Left lung (tissue), 10 donors: ENCODE results near the gene NDUFAF8. TPM values are rescaled to one million over a fixed set of nuclear protein-coding genes. Genes with fewer than 3 reads are reported as not detected.

Experiments used
- ATAC-seq: fragments of 200-7000 bp; cut with Tn5 transposase; one replicate; pipeline ENCODE4 v1.9.1; 2020; ENCODE audit warnings: moderate library complexity
- DNase-seq, 4 donors: peaks; one replicate each; pipeline ENCODE4 v3.0.0-alpha.2; 2013 to 2020
- H3K27ac ChIP-seq, 2 donors: fragments of 200-600 bp; sonication (generic) in 1 of 2; one replicate each; pipeline versions ENCODE4 v1.5.0 to v1.8.0; 2020 to 2021
- H3K27me3 ChIP-seq, 2 donors: fragments of 200-600 bp; sonication (generic) in 1 of 2; one replicate each; pipeline versions ENCODE4 v1.5.0 to v1.8.0; 2020 to 2021
- H3K36me3 ChIP-seq, 2 donors: fragments of 200-600 bp; sonication (generic) in 1 of 2; one replicate each; pipeline versions ENCODE4 v1.5.0 to v1.8.0; 2020 to 2021
- H3K4me1 ChIP-seq, 2 donors: fragments of 200-600 bp; one replicate each; pipeline ENCODE4 v1.8.0; 2021
- H3K4me3 ChIP-seq, 2 donors: fragments of 200-600 bp; sonication (generic) in 1 of 2; one replicate each; pipeline versions ENCODE4 v1.5.0 to v1.8.0; 2020 to 2021; ENCODE audit warnings: mild to moderate bottlenecking in 1 of 2
- H3K9me3 ChIP-seq, 2 donors: fragments of 200-600 bp; sonication (generic) in 1 of 2; one replicate each; pipeline versions ENCODE4 v1.5.0 to v1.8.0; 2020 to 2021
- intact Hi-C, 2 donors: fragments of 100-400 bp; cut with DNase I; formaldehyde crosslinking; loops; one replicate each; pipeline versions ENCODE4 v1.11.2 to v1.14.2; 2022
- polyA plus RNA-seq, 6 donors: library from polyadenylated mRNA; unstranded; fragments of 120-200 nt; gene quantifications; one replicate each; pipeline ENCODE4 v1.2.1, GENCODE V29; 2013; ENCODE audit not compliant: insufficient read length in 6 of 6
- total RNA-seq, 2 donors: library from RNA; stranded (reverse); fragmentation: NEBNext Ultra II Directional; extraction: Animal tissue kit (Norgen Biotek cat#: 25700); gene quantifications; one replicate each; pipeline ENCODE4 v1.2.1, GENCODE V29; 2021
- TF ChIP-seq, protein P1 (sequence below), 2 donors: fragments of 200-600 bp; sonication (generic) in 1 of 2; IDR thresholded peaks; one replicate each; pipeline versions ENCODE4 v1.5.0 to v1.8.0; 2021; ENCODE audit warnings: antibody characterized with exemption in 2 of 2
- donor health status: DM: no; HTN: yes; CAD: no.
- donor health status: DM: no; HTN: no; CAD: no.

NDUFAF8 gene
- total and polyA plus RNA-seq, 8 donors = 27.5 to 48.0 (median 39.1) TPM

DNA sequence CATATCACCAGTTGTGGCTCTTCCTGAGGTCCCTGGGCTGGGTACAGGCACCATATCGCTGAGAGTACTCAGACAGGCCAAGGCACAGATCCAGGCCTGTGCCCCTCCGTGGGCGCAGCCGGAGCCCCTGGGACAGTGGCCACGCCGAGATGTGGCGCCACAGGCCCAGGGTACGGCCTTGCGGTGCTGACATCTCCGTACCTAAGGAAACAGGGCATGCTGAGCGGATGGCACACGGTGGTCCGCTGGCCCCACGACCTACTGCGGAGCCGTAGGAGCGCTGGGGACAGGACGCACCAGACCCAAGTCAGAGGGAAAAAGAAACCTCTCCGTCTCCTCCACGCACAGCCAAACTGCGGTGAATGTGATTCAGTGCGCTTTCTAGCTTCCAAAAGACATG lies 26.5 kb downstream of the NDUFAF8 start:
- Histone ChIP-seq H3K4me3 (no peak overlapping the region), H3K9me3 (no peaks in the 10 kb centered on the region), H3K36me3 (peaks cover 0 to 95% of the 10 kb centered on the region in 2 donors), H3K4me1 (peaks cover 0 to 15% of the 10 kb centered on the region in 2 donors), H3K27me3 (no peaks in the 10 kb centered on the region), H3K27ac (no peak overlapping the region)
- DNase-seq = peak in 1 of 4 donors; percentile 49
- no peak for ATAC-seq
- intact Hi-C loops = loop anchor here in 1 of 2 donors (10.0 kb wide), 1 partner anchor 219 kb away; no protein-coding TSS in a partner anchor
- TF ChIP-seq, protein P1, sequence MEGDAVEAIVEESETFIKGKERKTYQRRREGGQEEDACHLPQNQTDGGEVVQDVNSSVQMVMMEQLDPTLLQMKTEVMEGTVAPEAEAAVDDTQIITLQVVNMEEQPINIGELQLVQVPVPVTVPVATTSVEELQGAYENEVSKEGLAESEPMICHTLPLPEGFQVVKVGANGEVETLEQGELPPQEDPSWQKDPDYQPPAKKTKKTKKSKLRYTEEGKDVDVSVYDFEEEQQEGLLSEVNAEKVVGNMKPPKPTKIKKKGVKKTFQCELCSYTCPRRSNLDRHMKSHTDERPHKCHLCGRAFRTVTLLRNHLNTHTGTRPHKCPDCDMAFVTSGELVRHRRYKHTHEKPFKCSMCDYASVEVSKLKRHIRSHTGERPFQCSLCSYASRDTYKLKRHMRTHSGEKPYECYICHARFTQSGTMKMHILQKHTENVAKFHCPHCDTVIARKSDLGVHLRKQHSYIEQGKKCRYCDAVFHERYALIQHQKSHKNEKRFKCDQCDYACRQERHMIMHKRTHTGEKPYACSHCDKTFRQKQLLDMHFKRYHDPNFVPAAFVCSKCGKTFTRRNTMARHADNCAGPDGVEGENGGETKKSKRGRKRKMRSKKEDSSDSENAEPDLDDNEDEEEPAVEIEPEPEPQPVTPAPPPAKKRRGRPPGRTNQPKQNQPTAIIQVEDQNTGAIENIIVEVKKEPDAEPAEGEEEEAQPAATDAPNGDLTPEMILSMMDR (IDR thresholded peaks at IDR 0.05) = no peak

DNA sequence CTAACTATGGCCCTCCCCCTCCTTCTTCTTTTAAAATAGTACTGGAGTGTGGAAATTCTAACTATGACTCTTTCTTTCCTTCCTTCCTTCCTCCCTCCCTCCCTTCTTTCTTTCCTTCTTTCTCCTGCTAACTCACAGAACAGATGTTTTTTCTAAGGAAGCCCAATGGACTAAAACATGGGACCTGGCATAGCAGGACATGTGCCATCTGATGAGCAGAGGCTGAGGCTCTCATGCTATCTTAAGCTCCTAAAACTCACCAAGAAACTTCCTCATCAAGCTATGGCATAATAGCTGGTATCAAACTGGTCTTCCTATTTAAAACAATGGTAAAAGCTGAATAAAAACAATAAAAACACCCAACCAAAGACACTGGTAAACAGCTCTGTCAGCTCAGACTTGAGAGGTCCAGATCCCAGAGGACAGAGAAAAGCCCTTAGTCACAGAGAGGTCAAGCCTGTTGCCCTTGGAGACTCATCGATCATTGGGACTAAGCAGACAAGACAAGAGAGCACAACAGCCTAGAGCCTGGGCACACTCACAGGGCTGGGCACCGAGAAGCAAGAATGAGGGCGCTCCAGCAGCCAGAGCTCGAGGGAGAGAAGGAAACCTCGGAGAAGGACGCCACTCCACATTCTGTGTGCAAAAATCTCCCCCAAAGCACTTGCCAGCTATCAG lies 28.4 kb downstream of the NDUFAF8 start:
- intact Hi-C loops = loop anchor here in 1 of 2 donors (10.0 kb wide), 1 partner anchor 217 kb away; no protein-coding TSS in a partner anchor
- Histone ChIP-seq H3K4me1 (peaks cover 0 to 24% of the 10 kb centered on the region in 2 donors), H3K27me3 (no peaks in the 10 kb centered on the region), H3K4me3 (no peak overlapping the region), H3K9me3 (no peaks in the 10 kb centered on the region), H3K36me3 (peaks cover 0 to 95% of the 10 kb centered on the region in 2 donors), H3K27ac (peak overlapping the region in 1 of 2 donors; percentile 21)
- ATAC-seq (no peak), DNase-seq (no peak)
- TF ChIP-seq, protein P1 (IDR thresholded peaks at IDR 0.05) = no peak

DNA sequence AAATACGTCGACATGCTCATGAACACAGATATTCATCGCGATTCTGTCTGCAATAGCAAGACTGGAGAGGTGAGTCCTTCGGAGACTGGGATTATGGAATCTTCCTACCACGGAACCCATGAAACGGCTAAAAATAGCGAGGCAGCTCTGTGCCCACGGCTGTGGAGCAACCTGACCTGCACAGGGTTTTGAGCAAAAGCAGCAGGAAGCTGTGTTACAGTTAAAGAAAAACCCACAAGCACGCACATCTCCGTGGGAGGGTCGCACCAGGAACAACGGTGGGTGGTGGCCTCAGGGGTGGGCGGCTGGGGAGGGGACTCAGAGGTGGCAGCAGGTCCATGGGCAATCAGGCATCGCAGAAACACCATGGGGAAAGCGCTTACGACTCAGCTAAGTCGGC lies 31.2 kb downstream of the NDUFAF8 start:
- no peaks in the 10 kb centered on the region for H3K27me3 ChIP-seq

DNA sequence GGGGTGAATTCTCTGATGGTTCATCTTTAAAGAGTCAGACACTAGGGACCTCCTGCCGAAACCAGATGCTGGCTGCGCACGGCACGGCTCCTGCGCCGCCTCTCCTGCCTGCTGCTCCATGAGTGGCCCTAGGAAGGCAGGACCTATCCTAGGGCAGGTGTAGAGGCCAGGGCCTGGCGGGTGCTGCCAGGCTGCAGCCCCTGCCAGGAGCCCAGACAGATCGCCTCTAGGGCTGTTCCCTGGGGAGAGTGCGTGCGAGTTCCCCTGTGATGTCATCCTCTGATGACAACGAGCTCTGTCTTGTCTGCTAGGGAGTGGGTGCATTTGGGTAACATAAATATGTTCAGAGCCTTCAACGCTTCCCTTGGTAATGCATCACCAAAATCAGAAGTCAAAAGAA lies 32.1 kb downstream of the NDUFAF8 start:
- H3K36me3 ChIP-seq = peaks cover 0 to 94% of the 10 kb centered on the region in 2 donors
- H3K27ac ChIP-seq = no peak overlapping the region
- H3K4me1 ChIP-seq = peaks cover 0 to 39% of the 10 kb centered on the region in 2 donors
- TF ChIP-seq, protein P1 (IDR thresholded peaks at IDR 0.05) = no peak
- H3K27me3 ChIP-seq = no peaks in the 10 kb centered on the region
- no peak overlapping the region for H3K4me3 ChIP-seq
- DNase-seq (peak in 1 of 4 donors; percentile 43), ATAC-seq (no peak)
- intact Hi-C loops = no loop called here
- no peaks in the 10 kb centered on the region for H3K9me3 ChIP-seq

More for the DNA sequence above, 31.2 kb downstream of the NDUFAF8 start:
- intact Hi-C loops = no loop called here
- peaks cover 0 to 39% of the 10 kb centered on the region in 2 donors for H3K4me1 ChIP-seq
- peak overlapping the region in 1 of 2 donors; percentile 28 for H3K27ac ChIP-seq
- peaks cover 0 to 95% of the 10 kb centered on the region in 2 donors for H3K36me3 ChIP-seq
- H3K4me3 ChIP-seq = no peak overlapping the region
- ATAC-seq (no peak), DNase-seq (peak in 1 of 4 donors; percentile 31)
- no peaks in the 10 kb centered on the region for H3K9me3 ChIP-seq
- TF ChIP-seq, protein P1 (IDR thresholded peaks at IDR 0.05) = no peak

DNA sequence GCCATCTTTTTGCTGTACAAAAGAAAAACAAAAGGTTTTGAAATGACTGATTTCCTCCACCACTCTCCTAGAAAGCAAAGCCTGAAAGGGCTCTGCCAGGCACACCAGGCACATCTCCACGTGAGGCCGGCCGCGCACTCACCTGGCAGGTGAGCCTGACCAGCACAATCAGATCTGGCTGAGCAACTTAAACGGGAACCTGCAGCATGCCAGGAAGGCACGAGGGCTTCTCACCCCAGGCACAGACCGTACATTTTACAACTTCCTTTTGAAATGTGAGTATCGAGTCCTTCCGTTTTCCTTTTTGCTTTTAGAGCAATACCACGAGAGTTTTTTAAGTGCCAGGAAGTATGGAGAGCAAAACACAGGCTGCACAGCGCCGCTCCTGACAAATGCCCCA lies 33.5 kb downstream of the NDUFAF8 start:
- peak; percentile 17 for ATAC-seq
- peaks cover 0 to 98% of the 10 kb centered on the region in 2 donors for H3K36me3 ChIP-seq
- TF ChIP-seq, protein P1 (IDR thresholded peaks at IDR 0.05) = no peak
- H3K27ac ChIP-seq = peak overlapping the region in 1 of 2 donors; percentile 76
- H3K27me3 ChIP-seq = no peaks in the 10 kb centered on the region
- H3K4me1 ChIP-seq = peaks cover 7 to 46% of the 10 kb centered on the region in 2 donors
- intact Hi-C loops = no loop called here
- no peak overlapping the region for H3K4me3 ChIP-seq
- H3K9me3 ChIP-seq = no peaks in the 10 kb centered on the region
- DNase-seq = peak in 1 of 4 donors; percentile 80
